ENCODE results near the gene SLC25A18. TPM values are rescaled to one million over a fixed set of nuclear protein-coding genes. Genes with fewer than 3 reads are reported as not detected.

The SLC25A18 gene
- total RNA-seq, 6 experiments from 2014 or later = 35.1 to 105 (median 45.6) TPM

- 95% methylated on average over 5 of the region's 5 CpGs for WGBS (ENCODE audit: insufficient coverage, low coverage, low lambda C conversion rate, missing lambda C conversion rate)
- DNase-seq = no peak
- intact Hi-C loops (cut with DNase I) = no loop called here
Measured at GRCh38 chr22:17549655-17550054, 13.6 kb upstream of the SLC25A18 start.

GRCh38 chr22:17552737-17553136 lies 10.6 kb upstream of the SLC25A18 start:
- intact Hi-C loops (cut with DNase I) = no loop called here
- DNase-seq (no peak), ATAC-seq (no peak)
- Histone ChIP-seq H3K27ac (no peak overlapping the region), H3K4me1 (no peaks in the 10 kb centered on the region), H3K27me3 (no peaks in the 10 kb centered on the region), H3K4me3 (no peak overlapping the region), H3K9me3 (no peaks in the 10 kb centered on the region), H3K36me3 (peaks cover 0 to 64% (median 6%) of the 10 kb centered on the region in 4 donors)
- 64% methylated on average over 7 of the region's 7 CpGs for WGBS (ENCODE audit: insufficient coverage, low coverage, low lambda C conversion rate, missing lambda C conversion rate)
- TF ChIP-seq POLR2A (IDR thresholded peaks at IDR 0.05) = no peak
- no peak for TF ChIP-seq CTCF (IDR thresholded peaks at IDR 0.05)

More at GRCh38 chr22:17549655-17550054, 13.6 kb upstream of the SLC25A18 start:
- Histone ChIP-seq H3K36me3 (peaks cover 0 to 58% (median 6%) of the 10 kb centered on the region in 4 donors), H3K4me1 (peaks cover 0 to 9% (median 0%) of the 10 kb centered on the region in 4 donors), H3K9me3 (no peaks in the 10 kb centered on the region), H3K27ac (no peak overlapping the region), H3K4me3 (no peak overlapping the region), H3K27me3 (no peaks in the 10 kb centered on the region)
- TF ChIP-seq POLR2A (IDR thresholded peaks at IDR 0.05) (no peak), CTCF (IDR thresholded peaks at IDR 0.05) (no peak)
- no peak for ATAC-seq

GRCh38 chr22:17554814-17555213 lies 8.5 kb upstream of the SLC25A18 start:
- H3K36me3 ChIP-seq = peaks cover 0 to 53% (median 6%) of the 10 kb centered on the region in 4 donors
- H3K27ac ChIP-seq = no peak overlapping the region
- no peaks in the 10 kb centered on the region for H3K27me3 ChIP-seq
- no peaks in the 10 kb centered on the region for H3K9me3 ChIP-seq
- DNase-seq = no peak
- no peaks in the 10 kb centered on the region for H3K4me1 ChIP-seq
- 80% methylated on average over 3 of the region's 4 CpGs for WGBS (ENCODE audit: insufficient coverage, low coverage, low lambda C conversion rate, missing lambda C conversion rate)
- intact Hi-C loops (cut with DNase I) = no loop called here
- TF ChIP-seq POLR2A (IDR thresholded peaks at IDR 0.05) = no peak
- no peak for TF ChIP-seq CTCF (IDR thresholded peaks at IDR 0.05)
- H3K4me3 ChIP-seq = no peak overlapping the region
- ATAC-seq = no peak

GRCh38 chr22:17559188-17559587 lies 4.1 kb upstream of the SLC25A18 start:
- no peak overlapping the region for H3K27ac ChIP-seq
- WGBS (ENCODE audit: insufficient coverage, low coverage, low lambda C conversion rate, missing lambda C conversion rate) = 93% methylated on average over 9 of the region's 10 CpGs

More at GRCh38 chr22:17559188-17559587, 4.1 kb upstream of the SLC25A18 start:
- Histone ChIP-seq H3K36me3 (peaks cover 0 to 16% (median under 1%) of the 10 kb centered on the region in 4 donors), H3K9me3 (no peaks in the 10 kb centered on the region), H3K4me3 (no peak overlapping the region), H3K27me3 (no peaks in the 10 kb centered on the region), H3K4me1 (peaks cover 4 to 24% (median 11%) of the 10 kb centered on the region in 4 donors)
- TF ChIP-seq POLR2A (IDR thresholded peaks at IDR 0.05) = no peak
- no peak for TF ChIP-seq CTCF (IDR thresholded peaks at IDR 0.05)
- intact Hi-C loops (cut with DNase I) = no loop called here
- ATAC-seq (no peak), DNase-seq (no peak)

Measured in right lobe of liver (tissue), 6 donors.